K562 (cell line): Measurements from ENCODE around the gene EZH1. TPM values are rescaled to one million over a fixed set of nuclear protein-coding genes. Genes with fewer than 3 reads are reported as not detected.

Experiments used
- AFF4 ChIP-seq: sonication (generic); formaldehyde crosslinking; IDR thresholded peaks from 2 replicates; pipeline ENCODE4 v1.8.0; 2023; ENCODE audit warnings: mild to moderate bottlenecking, missing genetic modification reagents
- BMI1 ChIP-seq: fragments of 150-350 bp; IDR thresholded peaks from 2 replicates; pipeline ENCODE4 v1.6.1; 2014; ENCODE audit warnings: low read length
- CBX2 ChIP-seq: fragments of 200-600 bp; sonication (generic); IDR thresholded peaks from one replicate; pipeline ENCODE4 v1.6.1; 2012; ENCODE audit warnings: mild to moderate bottlenecking, low read length, inconsistent platforms; ENCODE audit not compliant: insufficient read depth, poor library complexity, severe bottlenecking
- ETV6 ChIP-seq, 3 experiments: fragments of 150-350 bp in 1 of 3; sonication (generic) in 1 of 3; formaldehyde crosslinking in 1 of 3; IDR thresholded peaks; 2 replicates each; pipeline versions ENCODE4 v1.6.1 to v1.8.0; 2014 to 2022; ENCODE audit warnings: borderline replicate concordance in 2 of 3, low read depth in 2 of 3, antibody characterized with exemption in 1 of 3, low read length in 1 of 3, mild to moderate bottlenecking in 1 of 3, missing genetic modification reagents in 1 of 3
- KAT7 ChIP-seq: sonication (generic); formaldehyde crosslinking; IDR thresholded peaks from 2 replicates; pipeline ENCODE4 v1.8.0; 2022; ENCODE audit warnings: missing genetic modification reagents, mild to moderate bottlenecking, borderline replicate concordance
- MECOM ChIP-seq: fragments of 250-450 bp; sonication (Bioruptor Pico); IDR thresholded peaks from 2 replicates; pipeline ENCODE4 v1.8.0; 2022; ENCODE audit warnings: inconsistent platforms
- MXD1 ChIP-seq: fragments of 250-450 bp; sonication (Bioruptor Pico); IDR thresholded peaks from 2 replicates; pipeline ENCODE4 v1.8.0; 2021; ENCODE audit warnings: borderline replicate concordance, mild to moderate bottlenecking, moderate library complexity; ENCODE audit not compliant: poor library complexity, severe bottlenecking
- PHB ChIP-seq: fragments of 250-450 bp; sonication (Bioruptor Pico); IDR thresholded peaks from 2 replicates; pipeline ENCODE4 v1.5.0; 2021
- RAD51 ChIP-seq: fragments of 450-650 bp; IDR thresholded peaks from 2 replicates; pipeline ENCODE4 v1.7.1; 2016; ENCODE audit warnings: low read depth, mild to moderate bottlenecking, borderline replicate concordance
- SP1 ChIP-seq: sonication (generic); formaldehyde crosslinking; IDR thresholded peaks from 2 replicates; pipeline ENCODE4 v1.8.1; 2022; ENCODE audit warnings: mild to moderate bottlenecking, missing genetic modification reagents
- U2AF1 ChIP-seq: fragments of 200-400 bp; formaldehyde crosslinking; optimal IDR thresholded peaks from 2 replicates; pipeline ENCODE3; 2017; ENCODE audit warnings: mild to moderate bottlenecking, low read depth, low read length, moderate library complexity
- ZNF282 ChIP-seq: sonication (generic); formaldehyde crosslinking; IDR thresholded peaks from 2 replicates; pipeline ENCODE4 v1.8.1; 2023; ENCODE audit warnings: missing genetic modification reagents
- ZNF318 ChIP-seq, 2 experiments: fragments of 450-650 bp; IDR thresholded peaks; 2 replicates each; pipeline ENCODE4 v1.6.1; 2016; ENCODE audit warnings: mild to moderate bottlenecking in 2 of 2, borderline replicate concordance in 1 of 2, low read depth in 1 of 2, moderate library complexity in 1 of 2
- ZNF354B ChIP-seq: fragments of 250-450 bp; sonication (Bioruptor Pico); IDR thresholded peaks from 2 replicates; pipeline ENCODE4 v1.4.0; 2020
- polyA plus RNA-seq, 8 experiments: library from polyadenylated mRNA; depleted of rRNA in 4 of 8; stranded (reverse) in 5 of 8; unstranded in 3 of 8; fragments of >200 nt; fragmentation: Nextera tagmentation in 2 of 8; fragmentation: Illumina TruSeq in 1 of 8; extraction: Ambion mirVana in 2 of 8; extraction: Trizol in 1 of 8; gene quantifications; 2 replicates each; pipeline versions ENCODE4 v1.2.1 to v1.2.3, GENCODE V29; 2011 to 2014; ENCODE audit warnings: inconsistent platforms in 1 of 8, missing spikeins in 1 of 8
- total RNA-seq, 7 experiments: library from RNA; depleted of rRNA in 6 of 7; stranded (reverse); fragments of >200 nt in 6 of 7; fragmentation: Illumina TruSeq in 2 of 7; extraction: Trizol in 2 of 7; gene quantifications; 2 replicates each; pipeline versions ENCODE4 v1.2.1 to v1.2.3, GENCODE V29; 2011 to 2021; ENCODE audit warnings: low replicate concordance in 1 of 7

The EZH1 gene
- total and polyA plus RNA-seq, 9 of the 15 experiments (the other 6 are each of a cell fraction or from before 2014, with no cell fraction given): 8.6 to 40.8 (median 22.9) TPM

- TF ChIP-seq MXD1 (no peak), KAT7 (CRISPR knock-in tag) (no peak), ZNF282 (CRISPR knock-in tag) (no peak), PHB (CRISPR knock-in tag) (no peak), ZNF354B (CRISPR knock-in tag) (0 out of 2 replicates have a peak, but pooled peaks have one; percentile 46), U2AF1 (no peak), CBX2 (no peak), SP1 (CRISPR knock-in tag) (peak; percentile 81), MECOM (CRISPR knock-in tag) (peak; percentile 94), AFF4 (CRISPR knock-in tag) (no peak), BMI1 (peak; percentile 54; the same call in 1 of the 2 replicates), ETV6 (IDR thresholded peaks at IDR 0.05; ENCODE audit: borderline replicate concordance in 1 of 2, low read depth in 2 of 2, low read length in 1 of 2) (peak in 1 of 2 experiments; percentile 88; a peak in 1 of 4 replicates), ETV6 (CRISPR knock-in tag; IDR thresholded peaks at IDR 0.05; ENCODE audit: borderline replicate concordance) (no peak), ZNF318 (IDR thresholded peaks at IDR 0.05; ENCODE audit: borderline replicate concordance in 1 of 2, low read depth in 1 of 2) (peak in 1 of 2 experiments; percentile 81; a peak in 2 of 4 replicates), RAD51 (peak; percentile 61; the same call in 1 of the 2 replicates)
These were observed 46.0 kb downstream of the EZH1 start (continued) for GRCh38 chr17:42698736-42699414.
